Measurements from ENCODE around the gene CARMIL1. TPM values are rescaled to one million over a fixed set of nuclear protein-coding genes. Genes with fewer than 3 reads are reported as not detected.

Gene CARMIL1
- total and polyA plus RNA-seq, 4 experiments from 2014 or later = 0.08 to 3.5 (median 2.4) TPM

GRCh38 chr6:25511376-25511775 is 232.2 kb downstream of the CARMIL1 start:
- Histone ChIP-seq H3K36me3 (ENCODE audit: insufficient read depth, low read length) (no peaks in the 10 kb centered on the region), H3K4me3 (ENCODE audit: low read length in 2 of 2) (no peak overlapping the region), H3K27ac (ENCODE audit: low read depth, low read length) (no peak overlapping the region), H3K27me3 (ENCODE audit: insufficient read depth, low read length) (no peaks in the 10 kb centered on the region), H3K4me1 (ENCODE audit: insufficient read depth, low read length) (no peaks in the 10 kb centered on the region), H3K9me3 (ENCODE audit: control insufficient read depth in 1 of 2, low read length in 2 of 2) (no peaks in the 10 kb centered on the region)
- Mint-ChIP-seq H3K4me3 (no peak overlapping the region), H3K27me3 (no peaks in the 10 kb centered on the region), H3K36me3 (peaks cover under 1 to 4% of the 10 kb centered on the region in 2 donors), H3K9me3 (no peaks in the 10 kb centered on the region), H3K27ac (no peak overlapping the region), H3K4me1 (no peaks in the 10 kb centered on the region)
- ChIA-PET POLR2A (ENCODE audit: partially characterized antibody) (no interaction called here), CTCF (ENCODE audit: partially characterized antibody) (interaction anchor here (1.8 kb wide), 1 partner anchor 246 kb away, joined by 6 read pairs; no protein-coding TSS in a partner anchor)
- DNase-seq = no peak
- intact Hi-C loops (cut with micrococcal nuclease) = no loop called here

GRCh38 chr6:25512560-25512959 is 233.4 kb downstream of the CARMIL1 start:
- no peaks in the 10 kb centered on the region for H3K9me3 Mint-ChIP-seq
- no peaks in the 10 kb centered on the region for H3K4me1 Mint-ChIP-seq
- Histone ChIP-seq H3K4me3 (ENCODE audit: low read length in 2 of 2) (no peak overlapping the region), H3K27ac (ENCODE audit: low read depth, low read length) (no peak overlapping the region), H3K9me3 (ENCODE audit: control insufficient read depth in 1 of 2, low read length in 2 of 2) (no peaks in the 10 kb centered on the region), H3K4me1 (ENCODE audit: insufficient read depth, low read length) (no peaks in the 10 kb centered on the region), H3K27me3 (ENCODE audit: insufficient read depth, low read length) (no peaks in the 10 kb centered on the region), H3K36me3 (ENCODE audit: insufficient read depth, low read length) (no peaks in the 10 kb centered on the region)
- CTCF ChIA-PET (ENCODE audit: partially characterized antibody) = interaction anchor here (0.8 to 1.8 kb wide), 3 partner anchors 8 to 247 kb away, joined by 3 to 6 read pairs (median 4); no protein-coding TSS in a partner anchor
- no peaks in the 10 kb centered on the region for H3K27me3 Mint-ChIP-seq
- peaks cover 4 to 8% of the 10 kb centered on the region in 2 donors for H3K36me3 Mint-ChIP-seq
- POLR2A ChIA-PET (ENCODE audit: partially characterized antibody) = no interaction called here
- intact Hi-C loops (cut with micrococcal nuclease) = no loop called here
- no peak overlapping the region for H3K27ac Mint-ChIP-seq
- DNase-seq = no peak
- H3K4me3 Mint-ChIP-seq = no peak overlapping the region

- H3K36me3 ChIP-seq (ENCODE audit: insufficient read depth, low read length) = no peaks in the 10 kb centered on the region
- H3K4me1 ChIP-seq (ENCODE audit: insufficient read depth, low read length) = no peaks in the 10 kb centered on the region
- Mint-ChIP-seq H3K4me3 (no peak overlapping the region), H3K4me1 (no peaks in the 10 kb centered on the region), H3K9me3 (peaks cover 0 to 1% (median 0%) of the 10 kb centered on the region in 8 donors), H3K36me3 (peaks cover 4 to 19% of the 10 kb centered on the region in 2 donors), H3K27ac (no peak overlapping the region), H3K27me3 (no peaks in the 10 kb centered on the region)
- intact Hi-C loops (cut with micrococcal nuclease) = no loop called here
- H3K4me3 ChIP-seq (ENCODE audit: low read length in 2 of 2) = no peak overlapping the region
- ChIA-PET POLR2A (ENCODE audit: partially characterized antibody) (no interaction called here), CTCF (ENCODE audit: partially characterized antibody) (interaction anchor here (0.6 to 1.7 kb wide), 3 partner anchors 8 to 241 kb away, joined by 3 to 9 read pairs (median 4); no protein-coding TSS in a partner anchor)
- no peaks in the 10 kb centered on the region for H3K27me3 ChIP-seq (ENCODE audit: insufficient read depth, low read length)
- no peak for DNase-seq
- H3K9me3 ChIP-seq (ENCODE audit: control insufficient read depth in 1 of 2, low read length in 2 of 2) = no peaks in the 10 kb centered on the region
- H3K27ac ChIP-seq (ENCODE audit: low read depth, low read length) = no peak overlapping the region
These were observed 240.7 kb downstream of the CARMIL1 start for GRCh38 chr6:25519856-25520255.

GRCh38 chr6:25524542-25524941 is 245.4 kb downstream of the CARMIL1 start:
- Mint-ChIP-seq H3K4me1 (no peaks in the 10 kb centered on the region), H3K27ac (no peak overlapping the region), H3K4me3 (no peak overlapping the region), H3K36me3 (peaks cover 0 to 24% of the 10 kb centered on the region in 2 donors), H3K27me3 (no peaks in the 10 kb centered on the region), H3K9me3 (peaks cover 0 to 1% (median 0%) of the 10 kb centered on the region in 8 donors)
- ChIA-PET POLR2A (ENCODE audit: partially characterized antibody) (no interaction called here), CTCF (ENCODE audit: partially characterized antibody) (no interaction called here)
- H3K27ac ChIP-seq (ENCODE audit: low read depth, low read length) = no peak overlapping the region
- intact Hi-C loops (cut with micrococcal nuclease) = no loop called here
- H3K27me3 ChIP-seq (ENCODE audit: insufficient read depth, low read length) = no peaks in the 10 kb centered on the region
- no peaks in the 10 kb centered on the region for H3K9me3 ChIP-seq (ENCODE audit: control insufficient read depth in 1 of 2, low read length in 2 of 2)
- DNase-seq = no peak
- H3K4me3 ChIP-seq (ENCODE audit: low read length in 2 of 2) = no peak overlapping the region
- H3K36me3 ChIP-seq (ENCODE audit: insufficient read depth, low read length) = no peaks in the 10 kb centered on the region
- H3K4me1 ChIP-seq (ENCODE audit: insufficient read depth, low read length) = no peaks in the 10 kb centered on the region

GRCh38 chr6:25525078-25525477 is 245.9 kb downstream of the CARMIL1 start:
- ChIA-PET CTCF (ENCODE audit: partially characterized antibody) (no interaction called here), POLR2A (ENCODE audit: partially characterized antibody) (no interaction called here)
- Histone ChIP-seq H3K4me1 (ENCODE audit: insufficient read depth, low read length) (no peaks in the 10 kb centered on the region), H3K4me3 (ENCODE audit: low read length in 2 of 2) (no peak overlapping the region), H3K36me3 (ENCODE audit: insufficient read depth, low read length) (no peaks in the 10 kb centered on the region), H3K27me3 (ENCODE audit: insufficient read depth, low read length) (no peaks in the 10 kb centered on the region), H3K27ac (ENCODE audit: low read depth, low read length) (no peak overlapping the region), H3K9me3 (ENCODE audit: control insufficient read depth in 1 of 2, low read length in 2 of 2) (no peaks in the 10 kb centered on the region)
- Mint-ChIP-seq H3K36me3 (peaks cover 0 to 24% of the 10 kb centered on the region in 2 donors), H3K27me3 (no peaks in the 10 kb centered on the region), H3K9me3 (peaks cover 0 to 1% (median 0%) of the 10 kb centered on the region in 8 donors), H3K4me1 (no peaks in the 10 kb centered on the region), H3K27ac (no peak overlapping the region), H3K4me3 (no peak overlapping the region)
- no peak for DNase-seq
- intact Hi-C loops (cut with micrococcal nuclease) = no loop called here

- Histone ChIP-seq H3K27ac (ENCODE audit: low read depth, low read length) (no peak overlapping the region), H3K4me3 (ENCODE audit: low read length in 2 of 2) (no peak overlapping the region), H3K27me3 (ENCODE audit: insufficient read depth, low read length) (no peaks in the 10 kb centered on the region), H3K4me1 (ENCODE audit: insufficient read depth, low read length) (no peaks in the 10 kb centered on the region), H3K36me3 (ENCODE audit: insufficient read depth, low read length) (no peaks in the 10 kb centered on the region), H3K9me3 (ENCODE audit: control insufficient read depth in 1 of 2, low read length in 2 of 2) (no peaks in the 10 kb centered on the region)
- Mint-ChIP-seq H3K9me3 (no peaks in the 10 kb centered on the region), H3K27me3 (no peaks in the 10 kb centered on the region), H3K27ac (no peak overlapping the region), H3K36me3 (peaks cover 7 to 28% of the 10 kb centered on the region in 2 donors), H3K4me3 (no peak overlapping the region), H3K4me1 (no peaks in the 10 kb centered on the region)
- no peak for DNase-seq
- CTCF ChIA-PET (ENCODE audit: partially characterized antibody) = interaction anchor here (1.0 to 2.2 kb wide), 4 partner anchors 9 to 269 kb away, joined by 3 to 9 read pairs (median 4); no protein-coding TSS in a partner anchor
- intact Hi-C loops (cut with micrococcal nuclease) = no loop called here
- POLR2A ChIA-PET (ENCODE audit: partially characterized antibody) = no interaction called here
These were observed 255.9 kb downstream of the CARMIL1 start for GRCh38 chr6:25534942-25535631.

- H3K4me3 Mint-ChIP-seq = no peak overlapping the region
- ChIA-PET CTCF (ENCODE audit: partially characterized antibody) (interaction anchor here (2.2 kb wide), 1 partner anchor 270 kb away, joined by 9 read pairs; no protein-coding TSS in a partner anchor), POLR2A (ENCODE audit: partially characterized antibody) (no interaction called here)
- no peaks in the 10 kb centered on the region for H3K27me3 ChIP-seq (ENCODE audit: insufficient read depth, low read length)
- no peak overlapping the region for H3K27ac ChIP-seq (ENCODE audit: low read depth, low read length)
- no peaks in the 10 kb centered on the region for H3K9me3 ChIP-seq (ENCODE audit: control insufficient read depth in 1 of 2, low read length in 2 of 2)
- H3K4me1 Mint-ChIP-seq = no peaks in the 10 kb centered on the region
- H3K4me3 ChIP-seq (ENCODE audit: low read length in 2 of 2) = no peak overlapping the region
- peaks cover 11 to 34% of the 10 kb centered on the region in 2 donors for H3K36me3 Mint-ChIP-seq
- H3K4me1 ChIP-seq (ENCODE audit: insufficient read depth, low read length) = no peaks in the 10 kb centered on the region
- H3K36me3 ChIP-seq (ENCODE audit: insufficient read depth, low read length) = no peaks in the 10 kb centered on the region
- DNase-seq = no peak
- H3K27ac Mint-ChIP-seq = no peak overlapping the region
- intact Hi-C loops (cut with micrococcal nuclease) = no loop called here
- H3K27me3 Mint-ChIP-seq = no peaks in the 10 kb centered on the region
- no peaks in the 10 kb centered on the region for H3K9me3 Mint-ChIP-seq
These were observed 256.6 kb downstream of the CARMIL1 start for GRCh38 chr6:25535632-25536225.
